PC-9 (cell line): Measurements from ENCODE around the gene CCDC167. TPM values are rescaled to one million over a fixed set of nuclear protein-coding genes. Genes with fewer than 3 reads are reported as not detected.

Experiments
- BruUV-seq: library from RNA; stranded (reverse); fragments of 400-500 nt; replicated peaks from 2 replicates; lab custom pipeline; 2021; lab: Mats Ljungman, UMichigan
- CTCF ChIA-PET: fragments of 300-600 bp; sonication (Branson Sonifier 250); formaldehyde crosslinking; loops from one replicate; lab custom pipeline; 2022; ENCODE audit warnings: antibody characterized with exemption; lab: Charles Lee
- POLR2A ChIA-PET: fragments of 300-600 bp; sonication (Branson Sonifier 250); formaldehyde crosslinking; loops from one replicate; lab custom pipeline; 2022; ENCODE audit warnings: antibody characterized with exemption; ENCODE audit not compliant: unreplicated experiment; lab: Charles Lee
- DNase-seq, 2 experiments: peaks; one replicate each; pipeline versions ENCODE4 v3.0.0 to v3.0.0-alpha.2; 2015 to 2022; ENCODE audit warnings: mixed read lengths in 1 of 2
- H2AFZ ChIP-seq: fragments of 200-600 bp; sonication (generic); 2 replicates; pipeline ENCODE4 v1.8.1; 2017; ENCODE audit warnings: antibody characterized with exemption
- H3F3A ChIP-seq: fragments of 200-600 bp; sonication (generic); 2 replicates; pipeline ENCODE4 v1.8.1; 2017; ENCODE audit warnings: antibody characterized with exemption, mild to moderate bottlenecking, low read depth; ENCODE audit not compliant: insufficient read depth
- H3K27ac ChIP-seq: fragments of 200-600 bp; sonication (generic); 2 replicates; pipeline ENCODE4 v1.6.1; 2016; ENCODE audit warnings: mixed run types
- H3K27me3 ChIP-seq: fragments of 200-600 bp; sonication (generic); 2 replicates; pipeline ENCODE4 v1.6.1; 2016; ENCODE audit warnings: low read depth, mixed run types; ENCODE audit not compliant: insufficient read depth
- H3K36me3 ChIP-seq: fragments of 200-600 bp; sonication (generic); 2 replicates; pipeline ENCODE4 v1.6.1; 2016; ENCODE audit warnings: low read depth, mixed run types
- H3K4me1 ChIP-seq: fragments of 200-600 bp; sonication (generic); replicated peaks from 2 replicates; pipeline ENCODE4 v1.6.1; 2016; ENCODE audit warnings: mixed run types; ENCODE audit not compliant: insufficient read depth
- H3K4me2 ChIP-seq: fragments of 200-600 bp; sonication (generic); 2 replicates; pipeline ENCODE4 v1.6.1; 2017; ENCODE audit warnings: mixed run types
- H3K4me3 ChIP-seq: fragments of 200-600 bp; sonication (generic); 2 replicates; pipeline ENCODE4 v1.6.1; 2016; ENCODE audit warnings: mixed run types
- H3K79me2 ChIP-seq: fragments of 200-600 bp; sonication (generic); 2 replicates; pipeline ENCODE4 v1.6.1; 2017; ENCODE audit warnings: low read depth, mixed run types
- H3K9me2 ChIP-seq: fragments of 200-600 bp; sonication (generic); 2 replicates; pipeline ENCODE4 v1.8.1; 2017; ENCODE audit warnings: mild to moderate bottlenecking; ENCODE audit not compliant: insufficient read depth
- H3K9me3 ChIP-seq: fragments of 200-600 bp; sonication (generic); 2 replicates; pipeline ENCODE4 v1.8.1; 2016; ENCODE audit warnings: low read depth; ENCODE audit not compliant: insufficient read depth
- H4K20me1 ChIP-seq: fragments of 200-600 bp; sonication (generic); 2 replicates; pipeline ENCODE4 v1.8.1; 2017; ENCODE audit not compliant: insufficient read depth
- CTCF ChIP-seq: fragments of 200-600 bp; sonication (generic); conservative IDR thresholded peaks from 2 replicates; pipeline ENCODE4 v1.6.1; 2017; ENCODE audit warnings: mixed run types, antibody characterized with exemption, mild to moderate bottlenecking, moderate library complexity
- EZH2 ChIP-seq: fragments of 200-600 bp; sonication (generic); IDR thresholded peaks from 2 replicates; pipeline ENCODE4 v1.8.0; 2017; ENCODE audit warnings: antibody characterized with exemption, low read depth
- intact Hi-C: fragments of 100-400 bp; cut with micrococcal nuclease; formaldehyde crosslinking; loops from one replicate; pipeline ENCODE4 v1.10.0; 2022; ENCODE audit not compliant: unreplicated experiment
- total RNA-seq: library from RNA; stranded (reverse); gene quantifications from 2 replicates; pipeline ENCODE4 v1.2.3, GENCODE V29; 2021

The CCDC167 gene
- total RNA-seq, 1 experiment from 2014 or later, result 29.4 TPM

DNA sequence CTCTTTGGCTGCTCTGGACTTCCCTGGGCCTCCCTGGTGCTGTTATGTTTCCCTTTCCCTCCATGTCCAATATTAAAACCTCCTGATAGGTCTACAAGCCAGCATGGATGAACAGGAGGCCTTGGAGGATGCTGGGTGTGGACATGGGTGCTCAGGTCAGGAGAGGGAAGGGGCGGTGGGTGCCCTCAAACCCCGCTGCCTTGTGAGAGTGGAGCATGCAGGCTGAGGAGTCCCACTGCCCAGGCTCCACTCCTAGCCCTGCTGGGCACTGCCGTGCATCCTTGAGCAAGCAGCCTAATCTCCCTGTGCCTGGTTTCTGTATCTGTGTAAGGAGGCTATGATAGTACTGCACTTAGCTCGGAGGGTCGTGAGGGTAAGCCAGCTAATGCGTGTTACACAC lies 18.4 kb upstream of the CCDC167 start:
- H3K4me2 ChIP-seq, result no peak overlapping the region
- no peaks in the 10 kb centered on the region for H3K9me3 ChIP-seq
- peaks cover 11% of the 10 kb centered on the region; the same call in 1 of the 2 replicates for H3F3A ChIP-seq
- POLR2A ChIA-PET, result interaction anchor here (0.6 kb wide), 1 partner anchor 16 kb away, joined by 6 read pairs; no protein-coding TSS in a partner anchor
- no peaks in the 10 kb centered on the region for H3K9me2 ChIP-seq
- H3K4me3 ChIP-seq, result no peak overlapping the region
- intact Hi-C loops, result no loop called here
- BruUV-seq, result no TSS peak
- peaks cover 17% of the 10 kb centered on the region for H3K4me1 ChIP-seq
- H3K36me3 ChIP-seq, result no peaks in the 10 kb centered on the region
- no peak overlapping the region for H2AFZ ChIP-seq
- no peaks in the 10 kb centered on the region for H3K79me2 ChIP-seq
- H3K27ac ChIP-seq, result no peak overlapping the region
- H3K27me3 ChIP-seq, result 0 out of 2 replicates have a peak, but pooled peaks cover 1% of the 10 kb centered on the region
- TF ChIP-seq CTCF (no peak), EZH2 (no peak)
- DNase-seq, result no peak
- CTCF ChIA-PET, result no interaction called here
- H4K20me1 ChIP-seq, result no peaks in the 10 kb centered on the region

GRCh38 chr6:37517411-37517812 lies 17.7 kb upstream of the CCDC167 start:
- no peak for DNase-seq
- Histone ChIP-seq H3K27me3 (0 out of 2 replicates have a peak, but pooled peaks cover 6% of the 10 kb centered on the region), H3K4me2 (no peak overlapping the region), H3K27ac (no peak overlapping the region), H3K79me2 (no peaks in the 10 kb centered on the region), H3K4me3 (no peak overlapping the region), H4K20me1 (no peaks in the 10 kb centered on the region), H2AFZ (no peak overlapping the region), H3K36me3 (no peaks in the 10 kb centered on the region), H3K4me1 (peaks cover 17% of the 10 kb centered on the region), H3F3A (peaks cover 11% of the 10 kb centered on the region; the same call in 1 of the 2 replicates), H3K9me2 (no peaks in the 10 kb centered on the region), H3K9me3 (no peaks in the 10 kb centered on the region)
- CTCF ChIA-PET, result no interaction called here
- BruUV-seq, result no TSS peak
- intact Hi-C loops, result no loop called here
- no peak for TF ChIP-seq CTCF
- TF ChIP-seq EZH2, result no peak
- POLR2A ChIA-PET, result interaction anchor here (0.6 kb wide), 1 partner anchor 36 kb away, joined by 22 read pairs; no protein-coding TSS in a partner anchor

- CTCF ChIA-PET, result interaction anchor here (0.7 kb wide), 1 partner anchor 209 kb away, joined by 3 read pairs; no protein-coding TSS in a partner anchor
- BruUV-seq, result no TSS peak
Measured at GRCh38 chr6:37516920-37517405, 17.3 kb upstream of the CCDC167 start.

More at GRCh38 chr6:37516920-37517405, 17.3 kb upstream of the CCDC167 start:
- POLR2A ChIA-PET, result interaction anchor here (0.6 kb wide), 3 partner anchors 37 to 496 kb away, joined by 3 to 22 read pairs (median 3); no protein-coding TSS in a partner anchor
- Histone ChIP-seq H3K4me3 (no peak overlapping the region), H3K36me3 (no peaks in the 10 kb centered on the region), H4K20me1 (no peaks in the 10 kb centered on the region), H3K4me1 (peaks cover 17% of the 10 kb centered on the region), H3K27ac (no peak overlapping the region), H2AFZ (no peak overlapping the region), H3K79me2 (no peaks in the 10 kb centered on the region), H3F3A (peaks cover 11% of the 10 kb centered on the region; the same call in 1 of the 2 replicates), H3K27me3 (0 out of 2 replicates have a peak, but pooled peaks cover 6% of the 10 kb centered on the region), H3K9me2 (no peaks in the 10 kb centered on the region), H3K4me2 (no peak overlapping the region), H3K9me3 (no peaks in the 10 kb centered on the region)
- DNase-seq, result no peak
- TF ChIP-seq EZH2, result no peak
- no peak for TF ChIP-seq CTCF
- intact Hi-C loops, result no loop called here
